H1 (cell line): ENCODE measurements around the gene SMYD4. TPM values are rescaled to one million over a fixed set of nuclear protein-coding genes. Genes with fewer than 3 reads are reported as not detected.

ENCODE experiments used
- CTCF ChIA-PET: fragments of 300-600 bp; sonication (Branson Sonifier 250); formaldehyde crosslinking; loops from one replicate; lab custom pipeline; 2021; ENCODE audit not compliant: partially characterized antibody; lab: Charles Lee
- POLR2A ChIA-PET: fragments of 300-600 bp; sonication (Branson Sonifier 250); formaldehyde crosslinking; loops from one replicate; lab custom pipeline; 2021; ENCODE audit warnings: inconsistent platforms; ENCODE audit not compliant: partially characterized antibody; lab: Charles Lee
- DNase-seq, 2 experiments: peaks; one replicate each; pipeline versions ENCODE4 v3.0.0 to v3.0.0-alpha.2; 2010 to 2022; ENCODE audit warnings: low spot score in 2 of 2, low read depth in 1 of 2, mixed read lengths in 1 of 2
- FAIRE-seq: peaks from 2 replicates; lab custom pipeline; 2011; peaks lifted over from hg19 to GRCh38; lab: Jason Lieb, UNC
- H2AFZ ChIP-seq: 2 replicates; pipeline ENCODE4 v1.8.1; 2012; ENCODE audit warnings: low read length, inconsistent platforms
- H2AK5ac ChIP-seq: 2 replicates; pipeline ENCODE4 v1.6.1; 2013; ENCODE audit warnings: low read depth, low read length
- H2BK120ac ChIP-seq: replicated peaks from 2 replicates; pipeline ENCODE3; 2013; ENCODE audit warnings: low read depth, low read length, inconsistent platforms
- H2BK12ac ChIP-seq: 2 replicates; pipeline ENCODE4 v1.6.1; 2013; ENCODE audit warnings: low read depth, low read length
- H2BK15ac ChIP-seq: 2 replicates; pipeline ENCODE4 v1.6.1; 2013; ENCODE audit warnings: low read length
- H2BK20ac ChIP-seq: 2 replicates; pipeline ENCODE4 v1.6.1; 2013; ENCODE audit warnings: low read length
- H2BK5ac ChIP-seq: 2 replicates; pipeline ENCODE4 v1.6.1; 2013; ENCODE audit warnings: low read depth, low read length
- H3K14ac ChIP-seq: 2 replicates; pipeline ENCODE4 v1.6.1; 2013; ENCODE audit warnings: inconsistent platforms; ENCODE audit not compliant: insufficient read length
- H3K18ac ChIP-seq: 2 replicates; pipeline ENCODE4 v1.6.1; 2013; ENCODE audit warnings: low read length; ENCODE audit errors: extremely low read depth
- H3K23ac ChIP-seq: 2 replicates; pipeline ENCODE4 v1.6.1; 2013; ENCODE audit warnings: inconsistent platforms; ENCODE audit not compliant: insufficient read length
- H3K23me2 ChIP-seq: 2 replicates; pipeline ENCODE4 v1.6.1; 2013; ENCODE audit warnings: low read depth, low read length
- H3K27ac ChIP-seq: 2 replicates; pipeline ENCODE4 v1.6.1; 2011; ENCODE audit warnings: low read depth, low read length, inconsistent platforms
- H3K27me3 ChIP-seq, 4 experiments: replicated peaks in 1 of 4; 1 replicate in 1 of 4; 2 replicates in 3 of 4; pipeline versions ENCODE4 v1.6.1 to v1.8.1; 2011 to 2013; ENCODE audit warnings: low read length in 3 of 4, mild to moderate bottlenecking in 3 of 4, inconsistent platforms in 2 of 4, mixed read lengths in 2 of 4, moderate library complexity in 1 of 4; ENCODE audit not compliant: control insufficient read depth in 3 of 4, insufficient read depth in 3 of 4; ENCODE audit errors: extremely low read depth in 1 of 4
- H3K36me3 ChIP-seq, 4 experiments: 2 replicates each; pipeline versions ENCODE4 v1.6.1 to v1.8.1; 2011 to 2013; ENCODE audit warnings: mild to moderate bottlenecking in 4 of 4, low read length in 3 of 4, moderate library complexity in 2 of 4, control low read depth in 1 of 4, inconsistent platforms in 1 of 4; ENCODE audit not compliant: insufficient read depth in 4 of 4, control insufficient read depth in 2 of 4
- H3K4ac ChIP-seq: replicated peaks from 2 replicates; pipeline ENCODE3; 2013; ENCODE audit warnings: low read length, low read depth, mixed read lengths, inconsistent platforms; ENCODE audit not compliant: insufficient read length
- H3K4me1 ChIP-seq, 4 experiments: replicated peaks in 1 of 4; 1 replicate in 1 of 4; 2 replicates in 3 of 4; pipeline versions ENCODE4 v1.6.1 to v1.8.1; 2011 to 2013; ENCODE audit warnings: low read length in 3 of 4, inconsistent platforms in 2 of 4, mixed read lengths in 1 of 4; ENCODE audit not compliant: insufficient read depth in 4 of 4, control insufficient read depth in 3 of 4
- H3K4me2 ChIP-seq, 2 experiments: 2 replicates each; pipeline versions ENCODE4 v1.6.1 to v1.8.1; 2011 to 2013; ENCODE audit warnings: low read depth in 2 of 2, low read length in 2 of 2, control low read depth in 1 of 2, inconsistent platforms in 1 of 2, mild to moderate bottlenecking in 1 of 2; ENCODE audit not compliant: insufficient read depth in 1 of 2
- H3K4me3 ChIP-seq, 4 experiments: fragments of 200-600, 300-600 bp in 1 of 4; sonication (generic), shearing (Covaris generic), sonication (Bioruptor Twin) in 1 of 4; 2 replicates each; pipeline versions ENCODE4 v1.5.1 to v1.8.1; 2011 to 2016; ENCODE audit warnings: low read length in 4 of 4, low read depth in 3 of 4, control low read depth in 2 of 4, inconsistent platforms in 2 of 4, mild to moderate bottlenecking in 2 of 4, mixed read lengths in 1 of 4, moderate library complexity in 1 of 4; ENCODE audit not compliant: insufficient read depth in 2 of 4; ENCODE audit errors: extremely low read depth in 1 of 4
- H3K56ac ChIP-seq: replicated peaks from 2 replicates; pipeline ENCODE3; 2013; ENCODE audit warnings: low read depth, mild to moderate bottlenecking, mixed read lengths, low read length, inconsistent platforms; ENCODE audit not compliant: insufficient read length
- H3K79me1 ChIP-seq: 2 replicates; pipeline ENCODE4 v1.6.1; 2013; ENCODE audit warnings: low read depth, low read length, control low read depth
- H3K79me2 ChIP-seq, 2 experiments: 2 replicates each; pipeline versions ENCODE4 v1.6.1 to v1.8.1; 2012 to 2013; ENCODE audit warnings: low read length in 2 of 2, mild to moderate bottlenecking in 2 of 2, inconsistent platforms in 1 of 2; ENCODE audit not compliant: insufficient read depth in 2 of 2, control insufficient read depth in 1 of 2
- H3K9ac ChIP-seq, 4 experiments: replicated peaks in 1 of 4; 1 replicate in 1 of 4; 2 replicates in 3 of 4; pipeline versions ENCODE4 v1.6.1 to v1.8.1; 2011 to 2013; ENCODE audit warnings: low read depth in 3 of 4, low read length in 3 of 4, control low read depth in 2 of 4, mild to moderate bottlenecking in 2 of 4, moderate library complexity in 2 of 4, inconsistent platforms in 1 of 4; ENCODE audit errors: extremely low read depth in 1 of 4
- H3K9me3 ChIP-seq, 2 experiments: 2 replicates each; pipeline versions ENCODE4 v1.6.1 to v1.8.1; 2012 to 2013; ENCODE audit warnings: mild to moderate bottlenecking in 2 of 2, moderate library complexity in 2 of 2, control low read depth in 1 of 2, inconsistent platforms in 1 of 2, low read depth in 1 of 2, low read length in 1 of 2, mixed read lengths in 1 of 2; ENCODE audit not compliant: insufficient read depth in 2 of 2
- H4K20me1 ChIP-seq, 2 experiments: replicated peaks in 1 of 2; 2 replicates each; pipeline versions ENCODE3 to v1.8.1; 2011 to 2013; ENCODE audit warnings: inconsistent platforms in 2 of 2, low read length in 2 of 2, mild to moderate bottlenecking in 1 of 2; ENCODE audit not compliant: insufficient read depth in 2 of 2, control insufficient read depth in 1 of 2
- H4K5ac ChIP-seq: 2 replicates; pipeline ENCODE4 v1.6.1; 2013; ENCODE audit warnings: low read length, low read depth, mixed read lengths, inconsistent platforms; ENCODE audit not compliant: insufficient read length
- H4K8ac ChIP-seq: 2 replicates; pipeline ENCODE4 v1.8.0; 2013; ENCODE audit warnings: mild to moderate bottlenecking, moderate library complexity, low read length, inconsistent platforms; ENCODE audit not compliant: insufficient read depth; ENCODE audit errors: extremely low read depth
- H4K91ac ChIP-seq: replicated peaks from 2 replicates; pipeline ENCODE3; 2013; ENCODE audit warnings: low read length, mixed read lengths, inconsistent platforms; ENCODE audit not compliant: insufficient read length
- WGBS, 2 experiments: shearing (Covaris generic) in 1 of 2; methylation state at CpG; one replicate each; pipeline versions ENCODE4 v1.1.6 to v1.1.7; 2013 to 2015; ENCODE audit warnings: low lambda C conversion rate in 2 of 2, mixed read lengths in 2 of 2, inconsistent platforms in 1 of 2, low coverage in 1 of 2, missing lambda C conversion rate in 1 of 2; ENCODE audit not compliant: insufficient replicate concordance in 2 of 2, insufficient coverage in 1 of 2, insufficient read length in 1 of 2; ENCODE audit errors: extremely low coverage in 1 of 2, missing lambda C conversion rate in 1 of 2; 5-methylcytosine and 5-hydroxymethylcytosine counted together
- polyA plus RNA-seq, 7 experiments: library from polyadenylated mRNA; depleted of rRNA in 3 of 7; stranded (reverse) in 5 of 7; unstranded in 2 of 7; fragments of >200 nt in 5 of 7; fragments of 200-250 nt in 2 of 7; gene quantifications; 1 replicate in 5 of 7; 2 replicates in 1 of 7; 4 replicates in 1 of 7; pipeline versions ENCODE4 v1.2.1 to v1.2.3, GENCODE V29; 2011 to 2013; ENCODE audit warnings: missing spikeins in 2 of 7, mixed read lengths in 2 of 7
- total RNA-seq: library from RNA; stranded (reverse); fragmentation: NEBNext Ultra II Directional; extraction: Animal tissue kit (Norgen Biotek cat#: 25700); gene quantifications from 2 replicates; pipeline ENCODE4 v1.2.1, GENCODE V29; 2021

SMYD4 gene
- total and polyA plus RNA-seq, 2 of the 8 experiments (the other 6 are each of a cell fraction or from before 2014, with no cell fraction given), result 10.5 to 23.4 TPM

GRCh38 chr17:1779571-1780131 lies 50.1 kb downstream of the SMYD4 start:
- H4K5ac ChIP-seq, result no peak overlapping the region
- H2BK15ac ChIP-seq, result no peak overlapping the region
- no peak overlapping the region for H2BK12ac ChIP-seq
- H2BK5ac ChIP-seq, result no peak overlapping the region
- H2AK5ac ChIP-seq, result no peak overlapping the region
- FAIRE-seq (no peak), DNase-seq (no peak)
- no peak overlapping the region for H3K4me3 ChIP-seq
- H3K4me2 ChIP-seq, result no peak overlapping the region
- H3K23ac ChIP-seq, result no peak overlapping the region
- no peaks in the 10 kb centered on the region for H3K79me2 ChIP-seq
- peaks cover 11 to 49% (median 29%) of the 10 kb centered on the region in 4 experiments for H3K36me3 ChIP-seq
- no peak overlapping the region for H4K8ac ChIP-seq
- ChIA-PET CTCF (interaction anchor here (1.1 to 8.1 kb wide), 3 partner anchors 12 to 414 kb away, joined by 3 to 70 read pairs (median 4); no protein-coding TSS in a partner anchor), POLR2A (interaction anchor here (0.8 to 3.5 kb wide), 4 partner anchors 9 to 63 kb away, joined by 3 to 17 read pairs (median 7); partner anchors contain the start of gene SERPINF1)
- no peaks in the 10 kb centered on the region for H3K9me3 ChIP-seq
- no peak overlapping the region for H3K27ac ChIP-seq
- H2BK120ac ChIP-seq, result no peak overlapping the region
- H3K23me2 ChIP-seq, result no peaks in the 10 kb centered on the region
- H3K9ac ChIP-seq, result no peak overlapping the region
- no peak overlapping the region for H3K56ac ChIP-seq
- H3K79me1 ChIP-seq, result no peaks in the 10 kb centered on the region
- H4K91ac ChIP-seq, result no peak overlapping the region
- H2BK20ac ChIP-seq, result no peak overlapping the region
- H3K18ac ChIP-seq, result no peak overlapping the region
- WGBS, 2 experiments, result 87% methylated on average over 8 of the region's 8 CpGs; no CpG with 5 or more reads in 1 of the 2 experiments
- H3K27me3 ChIP-seq, result no peaks in the 10 kb centered on the region
- H2AFZ ChIP-seq, result no peak overlapping the region
- no peaks in the 10 kb centered on the region for H3K4me1 ChIP-seq
- no peak overlapping the region for H3K4ac ChIP-seq
- H4K20me1 ChIP-seq, result peaks cover 1 to 5% of the 10 kb centered on the region in 2 experiments
- no peak overlapping the region for H3K14ac ChIP-seq
